ENCODE results near the gene CP. TPM values are rescaled to one million over a fixed set of nuclear protein-coding genes. Genes with fewer than 3 reads are reported as not detected.

Gene CP
- total RNA-seq, 1 experiment from 2014 or later: 5.8 TPM

- ATAC-seq: no peak
Observed at GRCh38 chr3:149233323-149233722, 11.7 kb upstream of the CP start.

DNA sequence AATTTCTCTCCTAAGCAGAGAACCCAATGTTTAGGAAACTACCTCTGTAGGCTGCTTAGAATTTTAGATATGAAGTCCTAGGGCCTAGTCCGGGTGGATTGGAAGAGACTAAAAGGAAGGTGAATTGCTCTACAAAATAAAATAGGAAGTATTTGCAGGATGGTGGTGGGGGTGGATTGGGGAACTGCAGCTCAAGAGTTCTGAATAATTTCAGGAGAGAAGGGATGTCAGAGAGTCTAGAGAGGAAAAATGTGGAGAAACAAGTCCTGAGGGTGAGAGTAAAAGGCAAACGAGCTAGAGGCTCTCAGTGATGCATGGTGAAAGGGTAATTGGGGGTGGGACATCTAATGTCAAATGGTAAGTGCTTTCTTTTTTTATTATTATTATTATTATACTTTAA is 10.2 kb upstream of the CP start:
- peak overlapping the region; percentile 64; the same call in 1 of the 2 replicates for H3K27ac ChIP-seq (ENCODE audit: low read length)
- H3K27me3 ChIP-seq (ENCODE audit: control insufficient read depth, insufficient read depth, low read length): no peaks in the 10 kb centered on the region
- no TSS peak for BruUV-seq (replicated peaks)
- DNase-seq (ENCODE audit: low read depth, low spot score) (no peak), ATAC-seq (no peak)
- H3K4me1 ChIP-seq (ENCODE audit: control insufficient read depth, insufficient read depth, low read length): peaks cover 13% of the 10 kb centered on the region; the same call in 1 of the 2 replicates
- TF ChIP-seq POLR2AphosphoS5 (IDR thresholded peaks at IDR 0.05; ENCODE audit: low read depth, low read length) (no peak), REST (IDR thresholded peaks at IDR 0.05; ENCODE audit: insufficient read depth in 1 of 2, low read depth in 2 of 2, low read length in 1 of 2) (no peak), SIN3A (IDR thresholded peaks at IDR 0.05; ENCODE audit: borderline replicate concordance, insufficient read depth, low read depth, low read length) (no peak), TCF7L2 (IDR thresholded peaks at IDR 0.05; ENCODE audit: low read depth, low read length) (no peak)
- TF ChIP-seq, protein P1, sequence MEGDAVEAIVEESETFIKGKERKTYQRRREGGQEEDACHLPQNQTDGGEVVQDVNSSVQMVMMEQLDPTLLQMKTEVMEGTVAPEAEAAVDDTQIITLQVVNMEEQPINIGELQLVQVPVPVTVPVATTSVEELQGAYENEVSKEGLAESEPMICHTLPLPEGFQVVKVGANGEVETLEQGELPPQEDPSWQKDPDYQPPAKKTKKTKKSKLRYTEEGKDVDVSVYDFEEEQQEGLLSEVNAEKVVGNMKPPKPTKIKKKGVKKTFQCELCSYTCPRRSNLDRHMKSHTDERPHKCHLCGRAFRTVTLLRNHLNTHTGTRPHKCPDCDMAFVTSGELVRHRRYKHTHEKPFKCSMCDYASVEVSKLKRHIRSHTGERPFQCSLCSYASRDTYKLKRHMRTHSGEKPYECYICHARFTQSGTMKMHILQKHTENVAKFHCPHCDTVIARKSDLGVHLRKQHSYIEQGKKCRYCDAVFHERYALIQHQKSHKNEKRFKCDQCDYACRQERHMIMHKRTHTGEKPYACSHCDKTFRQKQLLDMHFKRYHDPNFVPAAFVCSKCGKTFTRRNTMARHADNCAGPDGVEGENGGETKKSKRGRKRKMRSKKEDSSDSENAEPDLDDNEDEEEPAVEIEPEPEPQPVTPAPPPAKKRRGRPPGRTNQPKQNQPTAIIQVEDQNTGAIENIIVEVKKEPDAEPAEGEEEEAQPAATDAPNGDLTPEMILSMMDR (IDR thresholded peaks at IDR 0.05): no peak
- no peak overlapping the region for H3K4me3 ChIP-seq (ENCODE audit: low read depth in 2 of 2, low read length in 2 of 2)
- in situ Hi-C loops (cut with HindIII; ENCODE audit: low pct_unique_long_range_greater_than_20kb, low sequenced_read_pairs): no loop called here
- intact Hi-C loops (cut with micrococcal nuclease; ENCODE audit: unreplicated experiment): no loop called here
- no peaks in the 10 kb centered on the region for H3K9me3 ChIP-seq (ENCODE audit: control insufficient read depth, insufficient read depth, low read depth, low read length)
- POLR2A ChIA-PET: no interaction called here
- CTCF ChIA-PET: no interaction called here
- H3K36me3 ChIP-seq (ENCODE audit: control insufficient read depth, insufficient read depth, low read length): no peaks in the 10 kb centered on the region

More at GRCh38 chr3:149233323-149233722, 11.7 kb upstream of the CP start:
- ChIA-PET CTCF (interaction anchor here (0.6 kb wide), 1 partner anchor 40 kb away, joined by 3 read pairs; no protein-coding TSS in a partner anchor), POLR2A (no interaction called here)
- in situ Hi-C loops (cut with HindIII; ENCODE audit: low pct_unique_long_range_greater_than_20kb, low sequenced_read_pairs) (no loop called here), intact Hi-C loops (cut with micrococcal nuclease; ENCODE audit: unreplicated experiment) (no loop called here)
- peaks cover 13% of the 10 kb centered on the region; the same call in 1 of the 2 replicates for H3K4me1 ChIP-seq (ENCODE audit: control insufficient read depth, insufficient read depth, low read length)
- H3K4me3 ChIP-seq (ENCODE audit: low read depth in 2 of 2, low read length in 2 of 2): no peak overlapping the region
- H3K27me3 ChIP-seq (ENCODE audit: control insufficient read depth, insufficient read depth, low read length): no peaks in the 10 kb centered on the region
- no peaks in the 10 kb centered on the region for H3K36me3 ChIP-seq (ENCODE audit: control insufficient read depth, insufficient read depth, low read length)
- no TSS peak for BruUV-seq (replicated peaks)
- no peak for DNase-seq (ENCODE audit: low read depth, low spot score)
- H3K9me3 ChIP-seq (ENCODE audit: control insufficient read depth, insufficient read depth, low read depth, low read length): no peaks in the 10 kb centered on the region
- TF ChIP-seq, protein P1 (IDR thresholded peaks at IDR 0.05): no peak
- TF ChIP-seq TCF7L2 (IDR thresholded peaks at IDR 0.05; ENCODE audit: low read depth, low read length) (no peak), SIN3A (IDR thresholded peaks at IDR 0.05; ENCODE audit: borderline replicate concordance, insufficient read depth, low read depth, low read length) (no peak), POLR2AphosphoS5 (IDR thresholded peaks at IDR 0.05; ENCODE audit: low read depth, low read length) (no peak), REST (IDR thresholded peaks at IDR 0.05; ENCODE audit: insufficient read depth in 1 of 2, low read depth in 2 of 2, low read length in 1 of 2) (no peak)
- peak overlapping the region; percentile 68; the same call in 1 of the 2 replicates for H3K27ac ChIP-seq (ENCODE audit: low read length)
